ENCODE measurements around the gene LAMC2. TPM values are rescaled to one million over a fixed set of nuclear protein-coding genes. Genes with fewer than 3 reads are reported as not detected.

The LAMC2 gene
- total RNA-seq, 2 donors from 2014 or later, result not detected

GRCh38 chr1:183276386-183277080 lies 90.5 kb downstream of the LAMC2 start:
- DNase-seq (ENCODE audit: low spot score), result no peak
- H3K27me3 Mint-ChIP-seq, result peaks cover 0 to under 1% of the 10 kb centered on the region in 2 donors
- peaks cover 0 to 2% of the 10 kb centered on the region in 2 donors for H3K4me1 Mint-ChIP-seq (ENCODE audit: low read depth in 2 of 2)
- H3K36me3 Mint-ChIP-seq, result no peaks in the 10 kb centered on the region
- H3K4me3 Mint-ChIP-seq, result no peak overlapping the region
- ATAC-seq, result no peak
- H3K27ac Mint-ChIP-seq, result no peak overlapping the region
- H3K9me3 Mint-ChIP-seq, result no peaks in the 10 kb centered on the region

DNA sequence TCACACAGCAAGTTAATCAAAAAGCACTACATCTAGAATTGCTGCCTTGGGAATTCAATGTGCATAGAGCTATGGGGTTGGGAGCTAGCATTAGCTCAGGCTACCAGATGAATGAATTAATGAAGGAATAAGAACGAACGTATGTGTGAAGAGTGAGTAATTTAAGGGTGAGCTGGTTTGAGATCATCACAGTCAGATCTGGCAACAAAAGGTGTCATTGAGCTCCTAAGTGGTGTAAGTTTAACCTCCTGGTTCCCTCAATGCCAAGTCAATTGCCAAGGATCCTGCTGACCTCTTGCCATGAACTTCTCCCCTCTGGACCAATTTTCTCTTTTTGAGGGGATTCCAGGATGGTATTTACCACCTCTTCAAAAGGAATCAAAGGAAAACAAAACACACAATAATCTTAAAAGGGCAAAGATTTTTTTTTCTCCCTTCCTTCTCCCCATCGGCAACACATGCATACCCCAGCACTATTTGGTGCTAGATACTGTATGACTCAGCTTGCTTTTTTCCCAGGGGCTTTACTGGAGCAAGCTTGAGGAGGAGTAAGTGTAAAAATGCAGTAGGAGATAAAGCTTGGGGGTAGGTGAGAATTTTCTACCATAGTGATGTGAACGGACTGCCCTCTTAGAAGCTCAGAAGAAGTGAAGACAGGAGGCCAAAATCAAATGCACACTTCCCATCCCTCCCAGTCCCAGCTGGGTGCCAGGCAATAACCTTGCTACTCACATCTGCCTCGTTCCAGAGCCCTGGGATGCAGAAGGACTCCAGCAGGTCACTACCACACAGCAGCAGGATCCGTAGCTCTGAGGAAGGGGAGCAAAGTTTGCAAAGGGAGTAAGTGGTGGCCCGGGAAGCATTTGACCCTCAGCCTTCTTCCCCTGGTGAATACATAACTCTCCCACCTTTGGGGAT lies 92.0 kb downstream of the LAMC2 start:
- peaks cover 0 to 2% of the 10 kb centered on the region in 2 donors for H3K4me1 Mint-ChIP-seq (ENCODE audit: low read depth in 2 of 2)
- DNase-seq (ENCODE audit: low spot score) (no peak), ATAC-seq (no peak)
- no peak overlapping the region for H3K27ac Mint-ChIP-seq
- no peaks in the 10 kb centered on the region for H3K9me3 Mint-ChIP-seq
- no peak overlapping the region for H3K4me3 Mint-ChIP-seq
- H3K27me3 Mint-ChIP-seq, result no peaks in the 10 kb centered on the region
- no peaks in the 10 kb centered on the region for H3K36me3 Mint-ChIP-seq

- ATAC-seq (no peak), DNase-seq (ENCODE audit: low spot score) (no peak)
- Mint-ChIP-seq H3K4me3 (no peak overlapping the region), H3K4me1 (ENCODE audit: low read depth in 2 of 2) (peaks cover 0 to 2% of the 10 kb centered on the region in 2 donors), H3K36me3 (no peaks in the 10 kb centered on the region), H3K27me3 (peaks cover 0 to 3% of the 10 kb centered on the region in 2 donors), H3K9me3 (no peaks in the 10 kb centered on the region), H3K27ac (no peak overlapping the region)
These were observed 92.9 kb downstream of the LAMC2 start for GRCh38 chr1:183278739-183279591.

GRCh38 chr1:183279835-183280234 lies 93.8 kb downstream of the LAMC2 start:
- H3K36me3 Mint-ChIP-seq, result no peaks in the 10 kb centered on the region
- DNase-seq (ENCODE audit: low spot score) (no peak), ATAC-seq (no peak)
- H3K4me1 Mint-ChIP-seq (ENCODE audit: low read depth in 2 of 2), result peaks cover 0 to 2% of the 10 kb centered on the region in 2 donors
- no peak overlapping the region for H3K27ac Mint-ChIP-seq
- no peaks in the 10 kb centered on the region for H3K9me3 Mint-ChIP-seq
- H3K27me3 Mint-ChIP-seq, result peaks cover 8 to 9% of the 10 kb centered on the region in 2 donors
- H3K4me3 Mint-ChIP-seq, result no peak overlapping the region

GRCh38 chr1:183281039-183281438 lies 95.0 kb downstream of the LAMC2 start:
- DNase-seq (ENCODE audit: low spot score) (no peak), ATAC-seq (no peak)
- H3K27me3 Mint-ChIP-seq, result peaks cover 8 to 9% of the 10 kb centered on the region in 2 donors
- no peak overlapping the region for H3K4me3 Mint-ChIP-seq
- H3K9me3 Mint-ChIP-seq, result no peaks in the 10 kb centered on the region
- no peak overlapping the region for H3K27ac Mint-ChIP-seq
- H3K4me1 Mint-ChIP-seq (ENCODE audit: low read depth in 2 of 2), result peaks cover 0 to 2% of the 10 kb centered on the region in 2 donors
- no peaks in the 10 kb centered on the region for H3K36me3 Mint-ChIP-seq

DNA sequence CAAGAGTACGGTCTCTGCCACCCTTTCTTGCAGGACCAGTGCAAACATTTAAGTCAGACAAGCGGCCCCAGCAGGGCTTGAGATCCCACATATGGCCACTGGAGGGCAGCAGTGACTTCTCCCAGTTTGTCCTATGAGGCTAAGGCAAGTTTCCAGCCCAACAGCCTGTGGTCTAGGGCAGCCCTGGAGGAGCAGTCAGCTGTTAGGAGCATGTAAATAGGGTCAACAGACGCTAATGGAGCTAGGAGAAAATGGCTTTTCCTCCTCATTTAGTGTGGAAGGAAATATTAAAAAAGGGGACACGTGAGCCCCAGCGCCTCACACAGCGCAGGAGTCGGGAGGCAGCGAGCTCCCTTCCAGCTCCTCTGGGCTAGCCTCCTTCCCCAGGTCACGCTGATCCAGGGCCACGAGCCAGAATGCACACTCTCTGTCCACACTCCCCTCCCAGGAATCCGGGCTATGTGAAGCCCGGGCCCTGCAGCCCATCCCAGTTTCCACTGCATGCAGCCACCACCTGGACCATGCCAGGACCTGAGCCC lies 95.6 kb downstream of the LAMC2 start:
- Mint-ChIP-seq H3K36me3 (no peaks in the 10 kb centered on the region), H3K4me3 (no peak overlapping the region), H3K4me1 (ENCODE audit: low read depth in 2 of 2) (peaks cover 0 to 2% of the 10 kb centered on the region in 2 donors), H3K9me3 (no peaks in the 10 kb centered on the region), H3K27me3 (peaks cover 8 to 9% of the 10 kb centered on the region in 2 donors), H3K27ac (no peak overlapping the region)
- DNase-seq (ENCODE audit: low spot score) (peak; percentile 71), ATAC-seq (peak; percentile 61 to 72)

GRCh38 chr1:183282101-183282855 lies 96.2 kb downstream of the LAMC2 start:
- ATAC-seq (no peak), DNase-seq (ENCODE audit: low spot score) (no peak)
- H3K4me1 Mint-ChIP-seq (ENCODE audit: low read depth in 2 of 2), result peaks cover 0 to 2% of the 10 kb centered on the region in 2 donors

GRCh38 chr1:183283286-183283685 lies 97.2 kb downstream of the LAMC2 start:
- Mint-ChIP-seq H3K36me3 (no peaks in the 10 kb centered on the region), H3K4me1 (ENCODE audit: low read depth in 2 of 2) (peaks cover 0 to 2% of the 10 kb centered on the region in 2 donors), H3K9me3 (no peaks in the 10 kb centered on the region), H3K4me3 (no peak overlapping the region), H3K27ac (no peak overlapping the region), H3K27me3 (peaks cover 8 to 9% of the 10 kb centered on the region in 2 donors)
- ATAC-seq (no peak), DNase-seq (ENCODE audit: low spot score) (no peak)

More at GRCh38 chr1:183282101-183282855, 96.2 kb downstream of the LAMC2 start:
- no peaks in the 10 kb centered on the region for H3K9me3 Mint-ChIP-seq
- no peak overlapping the region for H3K27ac Mint-ChIP-seq
- peaks cover 8 to 9% of the 10 kb centered on the region in 2 donors for H3K27me3 Mint-ChIP-seq
- no peaks in the 10 kb centered on the region for H3K36me3 Mint-ChIP-seq
- H3K4me3 Mint-ChIP-seq, result no peak overlapping the region

DNA sequence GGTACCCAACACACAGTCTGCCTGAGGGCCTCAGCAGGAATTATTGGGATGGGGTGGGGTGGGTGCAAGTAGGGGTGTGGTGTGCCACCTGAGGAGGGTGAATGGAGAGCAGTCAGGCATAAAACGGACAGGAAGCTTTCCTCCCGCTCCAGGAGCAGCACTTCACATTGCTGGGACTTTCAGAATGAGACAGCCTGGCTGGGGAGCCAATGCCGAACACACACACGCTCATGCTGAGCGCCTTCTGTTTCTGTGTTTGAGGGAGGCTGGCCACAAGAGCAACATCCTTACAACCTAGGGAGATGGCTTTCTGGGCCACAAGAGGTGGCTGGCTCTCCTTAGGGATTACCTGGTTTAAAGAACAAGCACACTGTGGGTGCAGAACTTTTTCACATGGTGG lies 98.0 kb downstream of the LAMC2 start:
- H3K4me1 Mint-ChIP-seq (ENCODE audit: low read depth in 2 of 2), result peaks cover 0 to 2% of the 10 kb centered on the region in 2 donors
- H3K27ac Mint-ChIP-seq, result no peak overlapping the region
- H3K36me3 Mint-ChIP-seq, result no peaks in the 10 kb centered on the region
- no peak overlapping the region for H3K4me3 Mint-ChIP-seq
- H3K27me3 Mint-ChIP-seq, result peaks cover 8 to 9% of the 10 kb centered on the region in 2 donors
- DNase-seq (ENCODE audit: low spot score), result no peak
- no peak for ATAC-seq
- H3K9me3 Mint-ChIP-seq, result no peaks in the 10 kb centered on the region

GRCh38 chr1:183285256-183285655 lies 99.2 kb downstream of the LAMC2 start:
- H3K4me1 Mint-ChIP-seq (ENCODE audit: low read depth in 2 of 2), result no peaks in the 10 kb centered on the region
- no peaks in the 10 kb centered on the region for H3K9me3 Mint-ChIP-seq
- ATAC-seq, result no peak
- no peak overlapping the region for H3K27ac Mint-ChIP-seq
- no peak for DNase-seq (ENCODE audit: low spot score)
- H3K27me3 Mint-ChIP-seq, result peaks cover 8 to 9% of the 10 kb centered on the region in 2 donors
- no peak overlapping the region for H3K4me3 Mint-ChIP-seq
- no peaks in the 10 kb centered on the region for H3K36me3 Mint-ChIP-seq

DNA sequence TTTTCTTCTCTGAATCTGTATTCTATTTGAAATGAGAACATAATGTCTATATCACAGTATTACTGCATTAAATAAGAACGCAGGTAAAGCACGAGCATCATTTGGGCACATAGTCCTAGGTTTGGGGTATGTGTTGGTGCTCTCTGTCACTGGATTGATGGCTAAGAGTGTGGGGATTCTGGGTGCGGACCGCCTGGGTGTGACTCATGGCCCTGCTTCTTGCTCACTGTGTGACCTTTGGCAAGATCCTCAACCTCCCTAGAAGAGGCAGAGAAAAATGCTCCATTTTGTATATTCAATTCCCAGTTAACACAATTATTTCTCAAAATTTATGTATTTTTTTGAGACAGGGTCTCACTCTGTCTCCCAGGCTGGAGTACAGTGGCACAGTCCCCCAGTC lies 99.7 kb downstream of the LAMC2 start:
- H3K9me3 Mint-ChIP-seq, result no peaks in the 10 kb centered on the region
- no peak overlapping the region for H3K4me3 Mint-ChIP-seq
- no peaks in the 10 kb centered on the region for H3K4me1 Mint-ChIP-seq (ENCODE audit: low read depth in 2 of 2)
- DNase-seq (ENCODE audit: low spot score) (no peak), ATAC-seq (no peak)
- H3K27ac Mint-ChIP-seq, result no peak overlapping the region
- H3K36me3 Mint-ChIP-seq, result no peaks in the 10 kb centered on the region
- H3K27me3 Mint-ChIP-seq, result peaks cover 8 to 9% of the 10 kb centered on the region in 2 donors

GRCh38 chr1:183287191-183287675 lies 101.2 kb downstream of the LAMC2 start:
- Mint-ChIP-seq H3K9me3 (no peaks in the 10 kb centered on the region), H3K4me1 (ENCODE audit: low read depth in 2 of 2) (no peaks in the 10 kb centered on the region), H3K36me3 (no peaks in the 10 kb centered on the region), H3K4me3 (no peak overlapping the region), H3K27ac (no peak overlapping the region), H3K27me3 (peaks cover 8 to 9% of the 10 kb centered on the region in 2 donors)
- no peak for DNase-seq (ENCODE audit: low spot score)
- ATAC-seq, result no peak
